H1 (cell line): ENCODE measurements around the gene PALD1. TPM values are rescaled to one million over a fixed set of nuclear protein-coding genes. Genes with fewer than 3 reads are reported as not detected.

Experiments
- RNF2 ChIP-seq: fragments of 200-900, 300-1000 bp; sonication (generic); IDR thresholded peaks from 2 replicates; pipeline ENCODE4 v1.7.1; 2016; ENCODE audit warnings: borderline replicate concordance, low read depth, mild to moderate bottlenecking, antibody characterized with exemption, low read length; ENCODE audit not compliant: poor library complexity, severe bottlenecking; ENCODE audit errors: missing control alignments
- polyA plus RNA-seq, 7 experiments: library from polyadenylated mRNA; depleted of rRNA in 3 of 7; stranded (reverse) in 5 of 7; unstranded in 2 of 7; fragments of >200 nt in 5 of 7; fragments of 200-250 nt in 2 of 7; gene quantifications; 1 replicate in 5 of 7; 2 replicates in 1 of 7; 4 replicates in 1 of 7; pipeline versions ENCODE4 v1.2.1 to v1.2.3, GENCODE V29; 2011 to 2013; ENCODE audit warnings: missing spikeins in 2 of 7, mixed read lengths in 2 of 7
- total RNA-seq: library from RNA; stranded (reverse); fragmentation: NEBNext Ultra II Directional; extraction: Animal tissue kit (Norgen Biotek cat#: 25700); gene quantifications from 2 replicates; pipeline ENCODE4 v1.2.1, GENCODE V29; 2021

The PALD1 gene
- total and polyA plus RNA-seq, 2 of the 8 experiments (the other 6 are each of a cell fraction or from before 2014, with no cell fraction given): 13.3 to 32.8 TPM

DNA sequence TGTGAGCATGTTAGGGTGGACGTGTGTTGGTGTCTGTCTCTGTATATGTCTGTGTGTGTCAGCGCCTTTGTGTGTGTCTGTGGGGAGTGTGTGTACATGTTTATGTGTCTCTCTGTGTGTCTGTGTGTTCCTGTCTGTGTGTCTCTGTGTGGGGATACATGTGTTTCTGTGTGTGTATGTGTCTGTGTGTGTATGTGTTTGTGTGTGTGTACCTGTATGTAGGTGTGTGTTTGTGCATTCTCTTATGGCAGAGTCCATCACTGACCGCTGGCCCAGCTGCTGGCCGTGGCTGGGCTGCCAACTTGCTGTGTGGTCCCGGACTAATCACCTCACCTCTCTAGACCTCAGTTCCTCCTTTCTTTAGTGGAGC, 54.6 kb downstream of the PALD1 start (continued):
- TF ChIP-seq RNF2: no peak
